Measurements from ENCODE around the gene KLHL36.
"Not testable (repeated sequence)": the region's sequence is repeated elsewhere in the genome, so short reads cannot be mapped to it uniquely, and the experiment has no call there.

KLHL36 gene

DNA sequence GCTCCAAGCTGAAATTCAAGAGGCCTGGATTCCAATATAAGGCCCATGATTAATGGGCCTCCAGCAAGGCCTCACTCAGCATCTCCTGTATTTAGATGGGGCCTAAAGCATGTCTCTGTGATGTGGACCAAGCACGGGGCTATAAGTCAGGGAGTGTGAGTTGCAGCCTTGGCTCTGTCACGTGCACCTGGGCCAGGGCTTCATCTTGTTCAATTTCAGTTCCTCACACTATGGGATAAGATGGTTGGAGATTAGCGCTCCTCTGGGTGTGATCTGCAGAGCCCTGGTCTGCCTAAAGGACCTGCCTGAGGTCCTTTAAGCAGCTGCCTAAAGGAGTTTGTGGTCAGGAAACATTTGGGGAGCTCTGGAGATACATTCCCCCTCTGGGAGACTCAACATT lies 25.2 kb downstream of the KLHL36 start:
- DNase-seq = no peak

DNA sequence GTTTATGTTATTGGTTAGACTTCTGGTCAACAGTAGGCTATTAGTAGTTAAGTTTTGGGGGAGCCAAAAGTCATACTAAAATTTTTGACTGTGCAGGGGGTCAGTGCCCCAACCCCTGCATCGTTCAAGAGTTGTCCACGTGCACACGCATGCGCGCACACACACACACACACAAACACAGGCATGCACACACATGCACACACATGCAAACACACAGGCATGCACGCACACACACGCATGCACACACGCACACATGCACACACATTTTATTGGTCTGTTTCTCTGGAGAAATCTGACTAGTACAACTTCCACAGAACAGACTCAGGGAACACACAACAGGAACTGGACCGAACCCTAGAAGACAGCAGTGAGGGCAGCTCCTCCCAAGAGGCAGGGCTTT lies 27.1 kb downstream of the KLHL36 start:
- no peak for DNase-seq

GRCh38 chr16:84675884-84676283 lies 27.6 kb downstream of the KLHL36 start:
- DNase-seq = no peak

- DNase-seq = no peak
These were observed 28.9 kb downstream of the KLHL36 start for GRCh38 chr16:84677017-84677803.

GRCh38 chr16:84677849-84678248 lies 29.5 kb downstream of the KLHL36 start:
- no peak for DNase-seq

DNA sequence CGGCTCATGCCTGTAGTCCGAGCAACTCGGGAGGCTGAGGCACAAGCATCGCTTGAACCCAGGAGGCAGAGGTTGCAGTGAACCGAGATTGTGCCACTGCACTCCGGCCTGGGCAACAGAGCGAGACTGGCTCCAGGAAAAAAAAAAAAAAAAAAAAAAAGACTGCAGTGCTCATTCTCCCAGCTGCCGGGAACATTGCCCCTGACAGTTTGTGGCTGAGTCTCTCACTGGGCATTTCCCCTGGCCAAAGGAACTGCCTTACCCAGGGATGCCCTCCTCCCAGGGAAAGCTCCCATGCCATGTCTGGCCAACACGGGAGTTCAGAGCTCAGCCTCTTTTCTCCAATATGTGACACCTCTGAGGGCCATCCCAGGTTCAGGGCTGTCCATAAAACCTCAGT lies 30.2 kb downstream of the KLHL36 start:
- no peak for DNase-seq

GRCh38 chr16:84680165-84680842 lies 32.0 kb downstream of the KLHL36 start:
- no peak for DNase-seq

DNA sequence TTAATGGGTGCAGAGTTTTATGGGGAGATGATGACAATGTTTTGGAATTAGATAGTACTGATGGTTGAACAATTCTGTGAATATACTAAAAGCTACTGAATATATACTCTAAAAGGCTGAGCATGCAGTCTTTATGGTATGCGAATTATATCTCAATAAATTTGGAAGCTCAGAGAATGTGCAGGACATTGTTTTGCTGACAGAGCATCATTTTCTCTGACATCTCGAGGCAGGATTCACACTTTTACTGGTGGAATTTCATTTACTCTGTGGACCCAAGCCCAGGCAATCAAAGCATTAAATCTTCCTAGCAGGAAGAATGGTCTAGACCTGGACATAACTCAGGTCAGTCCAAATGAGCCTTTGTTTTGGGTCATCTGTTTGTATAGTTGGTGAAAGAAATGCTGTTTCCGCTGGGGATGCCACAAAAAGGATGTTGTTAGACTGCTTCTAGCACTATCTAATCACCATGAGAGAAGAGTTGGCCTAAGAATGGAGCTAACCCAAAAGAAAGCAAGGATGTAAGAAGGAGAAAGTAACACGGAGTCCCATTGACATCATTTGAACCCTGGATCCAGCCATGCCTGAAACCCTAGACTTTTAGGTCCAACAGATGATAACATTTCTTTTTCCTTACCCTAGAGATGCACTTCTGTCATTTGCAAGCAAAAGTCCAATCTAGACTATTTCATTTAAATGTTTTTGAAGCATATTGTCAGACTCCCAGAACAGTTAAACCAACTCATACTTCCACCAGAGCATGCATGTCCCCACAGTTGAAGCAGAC lies 32.7 kb downstream of the KLHL36 start:
- DNase-seq = no peak

GRCh38 chr16:84683691-84684591 lies 35.6 kb downstream of the KLHL36 start:
- no peak for DNase-seq

DNA sequence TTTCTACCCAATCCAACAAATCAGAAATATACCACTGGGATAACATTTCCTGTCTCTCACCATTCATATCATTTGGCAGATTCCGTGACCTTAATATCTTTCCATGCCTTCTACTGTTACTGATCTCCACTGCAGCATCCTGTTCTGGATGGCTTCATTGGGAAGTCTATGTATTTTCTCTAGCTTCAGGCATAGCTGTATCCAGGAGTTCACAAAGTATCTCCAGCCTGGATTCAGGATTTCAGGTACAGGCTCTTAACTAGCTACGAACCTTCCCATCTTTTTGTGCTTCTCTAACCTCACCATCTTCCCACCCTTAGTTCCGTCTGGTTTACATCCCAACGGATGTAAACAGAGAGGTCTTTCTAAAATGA lies 36.3 kb downstream of the KLHL36 start:
- no peak for DNase-seq

DNA sequence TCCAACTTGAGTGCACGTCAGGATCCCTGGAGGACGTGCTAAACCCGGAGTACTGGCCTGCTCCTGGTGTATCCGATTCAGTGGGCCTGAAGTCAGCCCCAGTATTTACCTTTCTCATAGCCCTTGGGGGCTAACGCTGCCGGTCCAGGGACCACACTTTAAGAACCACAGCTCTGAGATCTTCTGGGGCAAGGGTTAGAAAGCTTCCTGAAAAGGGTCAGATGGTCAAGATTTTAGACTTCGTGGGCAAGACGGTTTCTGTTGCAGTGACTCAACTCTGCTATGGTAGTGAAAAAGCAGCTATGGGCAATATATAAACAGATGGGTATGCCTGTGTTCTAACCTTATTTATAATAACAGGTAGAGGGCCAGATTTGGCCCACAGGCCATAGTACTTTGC lies 36.9 kb downstream of the KLHL36 start:
- DNase-seq = no peak

DNA sequence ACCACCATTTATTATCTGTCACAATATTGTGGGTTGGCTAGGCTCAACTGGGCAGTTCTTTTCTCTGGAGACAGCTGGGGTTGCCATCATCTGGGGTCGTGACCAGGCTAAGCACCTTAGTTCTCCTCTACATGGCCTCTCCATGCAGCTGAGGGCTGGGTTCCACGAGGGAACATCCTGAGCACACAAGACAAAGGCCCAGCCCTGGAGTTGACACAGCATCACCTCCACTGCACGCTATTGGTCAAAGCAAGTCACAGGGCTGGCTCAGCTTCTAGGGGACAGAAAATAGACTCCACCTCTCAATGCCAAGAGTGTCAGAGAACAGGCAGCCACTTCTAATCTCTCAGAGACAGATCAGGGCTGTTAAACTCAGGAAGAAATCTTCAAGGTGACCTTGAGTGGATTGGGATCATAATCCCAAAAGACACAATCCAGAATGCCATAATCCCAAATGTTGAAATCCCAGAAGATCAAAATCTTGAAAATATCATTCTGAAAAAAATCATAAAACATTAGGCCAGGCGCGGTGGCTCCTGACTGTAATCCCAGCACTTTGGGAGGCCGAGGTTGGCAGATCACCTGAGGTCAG lies 38.5 kb downstream of the KLHL36 start:
- DNase-seq = no peak

GRCh38 chr16:84687715-84688114 lies 39.4 kb downstream of the KLHL36 start:
- DNase-seq = peak; percentile 93

DNA sequence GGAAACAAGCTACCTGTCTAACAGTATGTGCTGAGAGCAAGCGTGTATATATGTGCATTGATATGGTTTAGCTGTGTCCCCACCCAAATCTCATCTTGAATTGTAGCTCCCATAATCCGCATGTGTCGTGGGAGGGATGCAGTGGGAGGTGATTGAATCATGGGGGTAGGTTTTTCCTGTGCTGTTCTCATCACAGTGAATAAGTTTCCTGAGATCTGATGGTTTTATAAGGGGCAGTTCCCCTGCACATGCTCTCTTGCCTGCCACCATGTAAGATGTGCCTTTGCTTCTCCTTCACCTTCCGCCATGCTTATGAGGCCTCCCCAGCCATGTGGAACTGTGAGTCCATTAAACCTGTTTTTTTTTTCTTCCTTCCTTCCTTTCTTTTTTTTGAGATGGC lies 39.9 kb downstream of the KLHL36 start:
- not testable (repeated sequence) for DNase-seq

- peak; percentile 95 for DNase-seq
These were observed 40.8 kb downstream of the KLHL36 start for GRCh38 chr16:84689111-84689510.

DNA sequence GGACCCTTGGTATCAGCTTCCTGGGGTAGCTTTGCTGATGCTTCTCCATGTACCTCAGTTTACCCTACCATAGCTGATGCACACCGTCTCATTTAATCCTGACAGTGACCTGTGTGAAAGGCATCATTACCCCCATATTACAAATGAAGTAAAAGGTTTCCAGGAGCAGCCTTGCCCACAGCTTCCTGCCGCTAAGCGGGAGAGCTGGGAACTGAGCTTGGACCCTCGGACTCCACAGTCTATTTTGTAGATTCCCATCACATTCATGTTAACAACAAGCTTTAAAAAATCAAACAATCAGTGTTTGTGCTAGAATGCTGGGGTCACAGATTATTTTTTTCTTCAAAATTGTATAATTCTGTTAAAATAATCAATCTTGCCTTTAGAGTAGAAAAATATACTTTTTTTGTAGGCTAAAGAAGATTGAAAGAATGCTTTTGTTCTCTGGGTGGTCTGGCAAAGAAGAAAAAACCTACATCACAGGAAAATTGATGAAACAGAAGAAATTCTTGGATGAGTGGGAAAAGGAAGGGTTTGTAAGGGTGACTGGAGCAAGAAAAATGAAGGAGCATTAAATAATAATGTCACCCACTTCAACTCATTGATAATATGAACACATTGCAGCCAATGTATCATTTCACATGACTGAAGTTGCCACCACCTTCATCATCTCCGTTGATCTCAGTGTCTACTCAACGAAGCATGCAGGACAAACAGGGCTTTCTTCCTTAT lies 41.9 kb downstream of the KLHL36 start:
- DNase-seq = peak; percentile 51

- DNase-seq = peak; percentile 33
These were observed 44.3 kb downstream of the KLHL36 start for GRCh38 chr16:84692451-84693214.

- not testable (repeated sequence) for DNase-seq
These were observed 45.6 kb downstream of the KLHL36 start for GRCh38 chr16:84693869-84694268.

- DNase-seq = no peak
These were observed 46.7 kb downstream of the KLHL36 start for GRCh38 chr16:84694980-84695379.

- DNase-seq = no peak
These were observed 50.9 kb downstream of the KLHL36 start for GRCh38 chr16:84699147-84699711.

Measured in fibroblast of skin of abdomen (primary cell).